Caco-2 (cell line): ENCODE data around the gene SPSB3. TPM values are rescaled to one million over a fixed set of nuclear protein-coding genes. Genes with fewer than 3 reads are reported as not detected.

ENCODE experiments used
- BruUV-seq: library from RNA; stranded (reverse); fragments of 400-500 nt; replicated peaks from 2 replicates; lab custom pipeline; 2021; lab: Mats Ljungman, UMichigan
- CTCF ChIA-PET: fragments of 300-600 bp; sonication (Branson Sonifier 250); formaldehyde crosslinking; loops from one replicate; lab custom pipeline; 2022; ENCODE audit warnings: antibody characterized with exemption; lab: Charles Lee
- POLR2A ChIA-PET: fragments of 300-600 bp; sonication (Branson Sonifier 250); formaldehyde crosslinking; loops from one replicate; lab custom pipeline; 2022; ENCODE audit warnings: antibody characterized with exemption; lab: Charles Lee
- DNase-seq, 2 experiments: peaks; one replicate each; pipeline versions ENCODE4 v3.0.0 to v3.0.0-alpha.2; 2020 to 2022
- H3K27me3 ChIP-seq: replicated peaks from 2 replicates; pipeline ENCODE4 v1.6.0; 2011; ENCODE audit warnings: low read length; ENCODE audit not compliant: control insufficient read depth, insufficient read depth
- H3K36me3 ChIP-seq: 2 replicates; pipeline ENCODE4 v1.5.1; 2011; ENCODE audit warnings: low read length; ENCODE audit not compliant: control insufficient read depth, insufficient read depth
- H3K4me1 ChIP-seq: fragments of 250-450 bp; sonication (Bioruptor Pico); 2 replicates; pipeline ENCODE4 v1.5.1; 2020; ENCODE audit warnings: mild to moderate bottlenecking
- H3K4me3 ChIP-seq: 2 replicates; pipeline ENCODE4 v1.5.1; 2011; ENCODE audit warnings: low read depth, mild to moderate bottlenecking, control low read depth, low read length
- H3K9me3 ChIP-seq: fragments of 250-450 bp; sonication (Bioruptor Pico); 2 replicates; pipeline ENCODE4 v1.5.1; 2020; ENCODE audit warnings: mild to moderate bottlenecking, moderate library complexity
- H3K27ac Mint-ChIP-seq: one replicate; pipeline ENCODE4 v1.8.0; 2022; ENCODE audit warnings: mixed read lengths; ENCODE audit not compliant: unreplicated experiment
- H3K27me3 Mint-ChIP-seq: one replicate; pipeline ENCODE4 v1.8.0; 2022; ENCODE audit warnings: mixed read lengths; ENCODE audit not compliant: insufficient read depth, unreplicated experiment
- H3K36me3 Mint-ChIP-seq: one replicate; pipeline ENCODE4 v1.8.0; 2022; ENCODE audit warnings: mild to moderate bottlenecking, mixed read lengths; ENCODE audit not compliant: insufficient read depth, unreplicated experiment
- H3K4me1 Mint-ChIP-seq: one replicate; pipeline ENCODE4 v1.8.0; 2022; ENCODE audit warnings: low read depth, mixed read lengths; ENCODE audit not compliant: unreplicated experiment
- H3K4me3 Mint-ChIP-seq: one replicate; pipeline ENCODE4 v1.8.0; 2022; ENCODE audit warnings: mild to moderate bottlenecking, moderate library complexity, mixed read lengths; ENCODE audit not compliant: unreplicated experiment
- H3K9me3 Mint-ChIP-seq: one replicate; pipeline ENCODE4 v1.8.0; 2022; ENCODE audit warnings: mixed read lengths; ENCODE audit not compliant: unreplicated experiment
- intact Hi-C: fragments of 100-400 bp; cut with micrococcal nuclease; formaldehyde crosslinking; loops from one replicate; pipeline ENCODE4 v1.10.0; 2022; ENCODE audit not compliant: unreplicated experiment
- total RNA-seq: library from RNA; stranded (reverse); gene quantifications from 2 replicates; pipeline ENCODE4 v1.2.3, GENCODE V29; 2022
- TF ChIP-seq, protein P1 (sequence below), 2 experiments: fragments of 200-600 bp in 1 of 2; IDR thresholded peaks; 1 replicate in 1 of 2; 2 replicates in 1 of 2; pipeline versions ENCODE4 v1.5.1 to v1.8.0; 2011 to 2022; ENCODE audit warnings: antibody characterized with exemption in 1 of 2, control low read depth in 1 of 2, inconsistent platforms in 1 of 2, low read depth in 1 of 2, low read length in 1 of 2, mild to moderate bottlenecking in 1 of 2, moderate library complexity in 1 of 2; ENCODE audit not compliant: insufficient read depth in 1 of 2, severe bottlenecking in 1 of 2, unreplicated experiment in 1 of 2

SPSB3 gene
- total RNA-seq, 1 experiment from 2014 or later = 28.0 TPM

DNA sequence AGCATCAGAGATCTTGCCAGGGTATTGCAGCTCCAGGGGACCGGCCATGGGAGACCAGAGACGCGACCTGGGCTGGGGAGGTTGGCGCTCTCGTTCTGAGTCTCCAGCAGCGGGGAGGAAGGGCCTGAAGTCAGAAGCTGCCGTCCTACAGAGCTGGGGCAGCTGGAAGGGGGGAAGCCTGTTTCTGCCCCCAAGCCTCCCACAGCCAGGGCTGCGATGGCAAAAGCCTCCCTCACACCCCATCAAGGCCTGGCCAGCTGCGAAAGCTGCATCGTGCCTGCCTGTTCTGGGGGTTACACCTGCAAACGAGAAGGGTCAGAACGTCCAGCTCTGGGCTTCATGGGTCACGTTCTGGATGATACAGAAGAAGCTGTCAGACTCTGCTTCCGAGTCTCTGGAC, 50.3 kb downstream of the SPSB3 start:
- no TSS peak for BruUV-seq
- Mint-ChIP-seq H3K27ac (no peak overlapping the region), H3K27me3 (no peaks in the 10 kb centered on the region), H3K9me3 (no peaks in the 10 kb centered on the region), H3K4me3 (no peak overlapping the region), H3K36me3 (peaks cover 21% of the 10 kb centered on the region), H3K4me1 (no peaks in the 10 kb centered on the region)
- DNase-seq = no peak
- H3K9me3 ChIP-seq = peaks cover 5% of the 10 kb centered on the region; the same call in 1 of the 2 replicates
- no peaks in the 10 kb centered on the region for H3K4me1 ChIP-seq
- ChIA-PET POLR2A (no interaction called here), CTCF (no interaction called here)
- no peaks in the 10 kb centered on the region; the same call in none of the 2 replicates for H3K36me3 ChIP-seq
- no peak overlapping the region for H3K4me3 ChIP-seq
- TF ChIP-seq, protein P1, sequence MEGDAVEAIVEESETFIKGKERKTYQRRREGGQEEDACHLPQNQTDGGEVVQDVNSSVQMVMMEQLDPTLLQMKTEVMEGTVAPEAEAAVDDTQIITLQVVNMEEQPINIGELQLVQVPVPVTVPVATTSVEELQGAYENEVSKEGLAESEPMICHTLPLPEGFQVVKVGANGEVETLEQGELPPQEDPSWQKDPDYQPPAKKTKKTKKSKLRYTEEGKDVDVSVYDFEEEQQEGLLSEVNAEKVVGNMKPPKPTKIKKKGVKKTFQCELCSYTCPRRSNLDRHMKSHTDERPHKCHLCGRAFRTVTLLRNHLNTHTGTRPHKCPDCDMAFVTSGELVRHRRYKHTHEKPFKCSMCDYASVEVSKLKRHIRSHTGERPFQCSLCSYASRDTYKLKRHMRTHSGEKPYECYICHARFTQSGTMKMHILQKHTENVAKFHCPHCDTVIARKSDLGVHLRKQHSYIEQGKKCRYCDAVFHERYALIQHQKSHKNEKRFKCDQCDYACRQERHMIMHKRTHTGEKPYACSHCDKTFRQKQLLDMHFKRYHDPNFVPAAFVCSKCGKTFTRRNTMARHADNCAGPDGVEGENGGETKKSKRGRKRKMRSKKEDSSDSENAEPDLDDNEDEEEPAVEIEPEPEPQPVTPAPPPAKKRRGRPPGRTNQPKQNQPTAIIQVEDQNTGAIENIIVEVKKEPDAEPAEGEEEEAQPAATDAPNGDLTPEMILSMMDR (IDR thresholded peaks at IDR 0.05; ENCODE audit: insufficient read depth in 1 of 2, low read depth in 1 of 2, low read length in 1 of 2, severe bottlenecking in 1 of 2, unreplicated experiment in 1 of 2) = no peak
- H3K27me3 ChIP-seq = no peaks in the 10 kb centered on the region
- intact Hi-C loops = no loop called here

DNA sequence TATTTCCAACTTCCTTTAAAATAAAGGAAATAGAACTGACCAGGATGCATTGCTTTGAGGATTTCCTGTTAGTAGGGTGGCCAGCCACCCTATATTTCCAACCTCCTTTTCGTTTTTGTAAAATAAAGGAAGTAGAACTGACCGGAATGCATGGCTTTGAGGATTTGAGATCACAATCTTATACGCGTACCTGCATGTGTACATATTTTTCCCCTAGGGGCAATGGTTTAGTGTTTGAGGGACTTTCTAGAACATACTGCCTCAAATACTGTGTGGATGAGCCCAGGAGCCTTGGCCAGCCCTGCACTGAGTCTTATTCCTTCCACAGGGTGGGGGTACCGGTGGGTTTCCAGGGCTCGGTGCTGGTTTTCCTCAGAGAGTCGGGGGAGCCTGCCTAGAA, 50.8 kb downstream of the SPSB3 start:
- no peak overlapping the region for H3K4me3 Mint-ChIP-seq
- intact Hi-C loops = no loop called here
- CTCF ChIA-PET = no interaction called here
- H3K9me3 ChIP-seq = peaks cover 5% of the 10 kb centered on the region; the same call in 1 of the 2 replicates
- POLR2A ChIA-PET = no interaction called here
- BruUV-seq = no TSS peak
- H3K4me1 Mint-ChIP-seq = no peaks in the 10 kb centered on the region
- H3K27me3 ChIP-seq = no peaks in the 10 kb centered on the region
- no peak overlapping the region for H3K4me3 ChIP-seq
- TF ChIP-seq, protein P1 (IDR thresholded peaks at IDR 0.05; ENCODE audit: insufficient read depth in 1 of 2, low read depth in 1 of 2, low read length in 1 of 2, severe bottlenecking in 1 of 2, unreplicated experiment in 1 of 2) = no peak
- H3K36me3 Mint-ChIP-seq = peaks cover 23% of the 10 kb centered on the region
- DNase-seq = no peak
- H3K4me1 ChIP-seq = no peaks in the 10 kb centered on the region
- H3K27me3 Mint-ChIP-seq = no peaks in the 10 kb centered on the region
- no peak overlapping the region for H3K27ac Mint-ChIP-seq
- H3K9me3 Mint-ChIP-seq = no peaks in the 10 kb centered on the region
- H3K36me3 ChIP-seq = no peaks in the 10 kb centered on the region; the same call in none of the 2 replicates

DNA sequence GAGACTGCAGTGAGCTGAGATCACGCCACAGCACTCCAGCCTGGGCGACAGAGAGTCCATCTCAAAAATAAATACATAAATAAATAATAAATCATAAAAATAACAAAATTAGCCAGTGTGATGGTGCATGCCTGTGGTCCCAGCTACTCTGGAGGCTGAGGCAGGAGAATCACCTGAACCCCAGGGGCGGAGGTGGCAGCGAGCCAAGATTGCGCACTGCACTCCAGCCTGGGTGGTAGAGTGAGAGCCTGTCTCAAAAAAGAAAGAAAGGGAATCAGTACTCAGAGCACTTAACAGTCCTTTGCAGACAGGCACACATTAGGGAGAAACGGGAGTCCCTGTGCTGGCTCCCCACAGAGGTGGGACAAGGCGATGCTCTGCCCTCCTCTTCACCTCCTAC, 51.3 kb downstream of the SPSB3 start:
- TF ChIP-seq, protein P1 (IDR thresholded peaks at IDR 0.05; ENCODE audit: insufficient read depth in 1 of 2, low read depth in 1 of 2, low read length in 1 of 2, severe bottlenecking in 1 of 2, unreplicated experiment in 1 of 2) = no peak
- no TSS peak for BruUV-seq
- no peaks in the 10 kb centered on the region for H3K27me3 ChIP-seq
- peaks cover 5% of the 10 kb centered on the region; the same call in 1 of the 2 replicates for H3K9me3 ChIP-seq
- no peaks in the 10 kb centered on the region for H3K27me3 Mint-ChIP-seq
- ChIA-PET CTCF (no interaction called here), POLR2A (no interaction called here)
- H3K27ac Mint-ChIP-seq = no peak overlapping the region
- H3K9me3 Mint-ChIP-seq = no peaks in the 10 kb centered on the region
- no peak overlapping the region for H3K4me3 Mint-ChIP-seq
- H3K4me1 Mint-ChIP-seq = no peaks in the 10 kb centered on the region
- H3K4me1 ChIP-seq = no peaks in the 10 kb centered on the region
- DNase-seq = no peak
- intact Hi-C loops = no loop called here
- no peaks in the 10 kb centered on the region; the same call in none of the 2 replicates for H3K36me3 ChIP-seq
- no peak overlapping the region for H3K4me3 ChIP-seq
- peaks cover 23% of the 10 kb centered on the region for H3K36me3 Mint-ChIP-seq
